H1 (cell line): ENCODE results near the gene ST6GALNAC3. TPM values are rescaled to one million over a fixed set of nuclear protein-coding genes. Genes with fewer than 3 reads are reported as not detected.

Source experiments
- CTCF ChIA-PET: fragments of 300-600 bp; sonication (Branson Sonifier 250); formaldehyde crosslinking; loops from one replicate; lab custom pipeline; 2021; ENCODE audit not compliant: partially characterized antibody; lab: Charles Lee
- POLR2A ChIA-PET: fragments of 300-600 bp; sonication (Branson Sonifier 250); formaldehyde crosslinking; loops from one replicate; lab custom pipeline; 2021; ENCODE audit warnings: inconsistent platforms; ENCODE audit not compliant: partially characterized antibody; lab: Charles Lee
- DNase-seq, 2 experiments: peaks; one replicate each; pipeline versions ENCODE4 v3.0.0 to v3.0.0-alpha.2; 2010 to 2022; ENCODE audit warnings: low spot score in 2 of 2, low read depth in 1 of 2, mixed read lengths in 1 of 2
- FAIRE-seq: peaks from 2 replicates; lab custom pipeline; 2011; peaks lifted over from hg19 to GRCh38; lab: Jason Lieb, UNC
- H2AFZ ChIP-seq: 2 replicates; pipeline ENCODE4 v1.8.1; 2012; ENCODE audit warnings: low read length, inconsistent platforms
- H2AK5ac ChIP-seq: 2 replicates; pipeline ENCODE4 v1.6.1; 2013; ENCODE audit warnings: low read depth, low read length
- H2BK120ac ChIP-seq: replicated peaks from 2 replicates; pipeline ENCODE3; 2013; ENCODE audit warnings: low read depth, low read length, inconsistent platforms
- H2BK12ac ChIP-seq: 2 replicates; pipeline ENCODE4 v1.6.1; 2013; ENCODE audit warnings: low read depth, low read length
- H2BK15ac ChIP-seq: 2 replicates; pipeline ENCODE4 v1.6.1; 2013; ENCODE audit warnings: low read length
- H2BK20ac ChIP-seq: 2 replicates; pipeline ENCODE4 v1.6.1; 2013; ENCODE audit warnings: low read length
- H2BK5ac ChIP-seq: 2 replicates; pipeline ENCODE4 v1.6.1; 2013; ENCODE audit warnings: low read depth, low read length
- H3K14ac ChIP-seq: 2 replicates; pipeline ENCODE4 v1.6.1; 2013; ENCODE audit warnings: inconsistent platforms; ENCODE audit not compliant: insufficient read length
- H3K18ac ChIP-seq: 2 replicates; pipeline ENCODE4 v1.6.1; 2013; ENCODE audit warnings: low read length; ENCODE audit errors: extremely low read depth
- H3K23ac ChIP-seq: 2 replicates; pipeline ENCODE4 v1.6.1; 2013; ENCODE audit warnings: inconsistent platforms; ENCODE audit not compliant: insufficient read length
- H3K23me2 ChIP-seq: 2 replicates; pipeline ENCODE4 v1.6.1; 2013; ENCODE audit warnings: low read depth, low read length
- H3K27ac ChIP-seq: 2 replicates; pipeline ENCODE4 v1.6.1; 2011; ENCODE audit warnings: low read depth, low read length, inconsistent platforms
- H3K27me3 ChIP-seq, 4 experiments: replicated peaks in 1 of 4; 1 replicate in 1 of 4; 2 replicates in 3 of 4; pipeline versions ENCODE4 v1.6.1 to v1.8.1; 2011 to 2013; ENCODE audit warnings: low read length in 3 of 4, mild to moderate bottlenecking in 3 of 4, inconsistent platforms in 2 of 4, mixed read lengths in 2 of 4, moderate library complexity in 1 of 4; ENCODE audit not compliant: control insufficient read depth in 3 of 4, insufficient read depth in 3 of 4; ENCODE audit errors: extremely low read depth in 1 of 4
- H3K36me3 ChIP-seq, 4 experiments: 2 replicates each; pipeline versions ENCODE4 v1.6.1 to v1.8.1; 2011 to 2013; ENCODE audit warnings: mild to moderate bottlenecking in 4 of 4, low read length in 3 of 4, moderate library complexity in 2 of 4, control low read depth in 1 of 4, inconsistent platforms in 1 of 4; ENCODE audit not compliant: insufficient read depth in 4 of 4, control insufficient read depth in 2 of 4
- H3K4ac ChIP-seq: replicated peaks from 2 replicates; pipeline ENCODE3; 2013; ENCODE audit warnings: low read length, low read depth, mixed read lengths, inconsistent platforms; ENCODE audit not compliant: insufficient read length
- H3K4me1 ChIP-seq, 4 experiments: replicated peaks in 1 of 4; 1 replicate in 1 of 4; 2 replicates in 3 of 4; pipeline versions ENCODE4 v1.6.1 to v1.8.1; 2011 to 2013; ENCODE audit warnings: low read length in 3 of 4, inconsistent platforms in 2 of 4, mixed read lengths in 1 of 4; ENCODE audit not compliant: insufficient read depth in 4 of 4, control insufficient read depth in 3 of 4
- H3K4me2 ChIP-seq, 2 experiments: 2 replicates each; pipeline versions ENCODE4 v1.6.1 to v1.8.1; 2011 to 2013; ENCODE audit warnings: low read depth in 2 of 2, low read length in 2 of 2, control low read depth in 1 of 2, inconsistent platforms in 1 of 2, mild to moderate bottlenecking in 1 of 2; ENCODE audit not compliant: insufficient read depth in 1 of 2
- H3K4me3 ChIP-seq, 4 experiments: fragments of 200-600, 300-600 bp in 1 of 4; sonication (generic), shearing (Covaris generic), sonication (Bioruptor Twin) in 1 of 4; 2 replicates each; pipeline versions ENCODE4 v1.5.1 to v1.8.1; 2011 to 2016; ENCODE audit warnings: low read length in 4 of 4, low read depth in 3 of 4, control low read depth in 2 of 4, inconsistent platforms in 2 of 4, mild to moderate bottlenecking in 2 of 4, mixed read lengths in 1 of 4, moderate library complexity in 1 of 4; ENCODE audit not compliant: insufficient read depth in 2 of 4; ENCODE audit errors: extremely low read depth in 1 of 4
- H3K56ac ChIP-seq: replicated peaks from 2 replicates; pipeline ENCODE3; 2013; ENCODE audit warnings: low read depth, mild to moderate bottlenecking, mixed read lengths, low read length, inconsistent platforms; ENCODE audit not compliant: insufficient read length
- H3K79me1 ChIP-seq: 2 replicates; pipeline ENCODE4 v1.6.1; 2013; ENCODE audit warnings: low read depth, low read length, control low read depth
- H3K79me2 ChIP-seq, 2 experiments: 2 replicates each; pipeline versions ENCODE4 v1.6.1 to v1.8.1; 2012 to 2013; ENCODE audit warnings: low read length in 2 of 2, mild to moderate bottlenecking in 2 of 2, inconsistent platforms in 1 of 2; ENCODE audit not compliant: insufficient read depth in 2 of 2, control insufficient read depth in 1 of 2
- H3K9ac ChIP-seq, 4 experiments: replicated peaks in 1 of 4; 1 replicate in 1 of 4; 2 replicates in 3 of 4; pipeline versions ENCODE4 v1.6.1 to v1.8.1; 2011 to 2013; ENCODE audit warnings: low read depth in 3 of 4, low read length in 3 of 4, control low read depth in 2 of 4, mild to moderate bottlenecking in 2 of 4, moderate library complexity in 2 of 4, inconsistent platforms in 1 of 4; ENCODE audit errors: extremely low read depth in 1 of 4
- H3K9me3 ChIP-seq, 2 experiments: 2 replicates each; pipeline versions ENCODE4 v1.6.1 to v1.8.1; 2012 to 2013; ENCODE audit warnings: mild to moderate bottlenecking in 2 of 2, moderate library complexity in 2 of 2, control low read depth in 1 of 2, inconsistent platforms in 1 of 2, low read depth in 1 of 2, low read length in 1 of 2, mixed read lengths in 1 of 2; ENCODE audit not compliant: insufficient read depth in 2 of 2
- H4K20me1 ChIP-seq, 2 experiments: replicated peaks in 1 of 2; 2 replicates each; pipeline versions ENCODE3 to v1.8.1; 2011 to 2013; ENCODE audit warnings: inconsistent platforms in 2 of 2, low read length in 2 of 2, mild to moderate bottlenecking in 1 of 2; ENCODE audit not compliant: insufficient read depth in 2 of 2, control insufficient read depth in 1 of 2
- H4K5ac ChIP-seq: 2 replicates; pipeline ENCODE4 v1.6.1; 2013; ENCODE audit warnings: low read length, low read depth, mixed read lengths, inconsistent platforms; ENCODE audit not compliant: insufficient read length
- H4K8ac ChIP-seq: 2 replicates; pipeline ENCODE4 v1.8.0; 2013; ENCODE audit warnings: mild to moderate bottlenecking, moderate library complexity, low read length, inconsistent platforms; ENCODE audit not compliant: insufficient read depth; ENCODE audit errors: extremely low read depth
- H4K91ac ChIP-seq: replicated peaks from 2 replicates; pipeline ENCODE3; 2013; ENCODE audit warnings: low read length, mixed read lengths, inconsistent platforms; ENCODE audit not compliant: insufficient read length
- SAP30 ChIP-seq: fragments of 300-600 bp; sonication (generic); IDR thresholded peaks from 2 replicates; pipeline ENCODE4 v1.7.1; 2012; ENCODE audit warnings: low read length, moderate library complexity, mild to moderate bottlenecking, inconsistent platforms; ENCODE audit not compliant: insufficient read depth, insufficient replicate concordance
- ZNF274 ChIP-seq: IDR thresholded peaks from 2 replicates; pipeline ENCODE4 v1.7.0; 2012; ENCODE audit warnings: low read length, borderline replicate concordance; ENCODE audit errors: extremely low read depth
- polyA plus RNA-seq, 7 experiments: library from polyadenylated mRNA; depleted of rRNA in 3 of 7; stranded (reverse) in 5 of 7; unstranded in 2 of 7; fragments of >200 nt in 5 of 7; fragments of 200-250 nt in 2 of 7; gene quantifications; 1 replicate in 5 of 7; 2 replicates in 1 of 7; 4 replicates in 1 of 7; pipeline versions ENCODE4 v1.2.1 to v1.2.3, GENCODE V29; 2011 to 2013; ENCODE audit warnings: missing spikeins in 2 of 7, mixed read lengths in 2 of 7
- total RNA-seq: library from RNA; stranded (reverse); fragmentation: NEBNext Ultra II Directional; extraction: Animal tissue kit (Norgen Biotek cat#: 25700); gene quantifications from 2 replicates; pipeline ENCODE4 v1.2.1, GENCODE V29; 2021

ST6GALNAC3 gene
- total and polyA plus RNA-seq, 2 of the 8 experiments (the other 6 are each of a cell fraction or from before 2014, with no cell fraction given) = 4.9 to 19.0 TPM

- CTCF ChIA-PET = no interaction called here
These were observed 397.0 kb downstream of the ST6GALNAC3 start for GRCh38 chr1:76471536-76471935.

More at GRCh38 chr1:76471536-76471935, 397.0 kb downstream of the ST6GALNAC3 start:
- no peak for DNase-seq
- Histone ChIP-seq H2BK12ac (no peak overlapping the region), H2BK120ac (no peak overlapping the region), H3K4ac (no peak overlapping the region), H3K4me1 (no peaks in the 10 kb centered on the region), H3K9me3 (no peaks in the 10 kb centered on the region), H4K91ac (no peak overlapping the region), H2BK15ac (no peak overlapping the region), H3K23me2 (no peaks in the 10 kb centered on the region), H3K18ac (no peak overlapping the region), H3K4me3 (no peak overlapping the region), H3K14ac (no peak overlapping the region), H4K8ac (no peak overlapping the region), H2AK5ac (no peak overlapping the region), H2AFZ (no peak overlapping the region), H3K56ac (no peak overlapping the region), H3K36me3 (no peaks in the 10 kb centered on the region), H4K5ac (no peak overlapping the region), H3K23ac (no peak overlapping the region), H3K9ac (no peak overlapping the region), H2BK5ac (no peak overlapping the region), H2BK20ac (no peak overlapping the region), H3K27ac (no peak overlapping the region), H3K4me2 (no peak overlapping the region), H3K79me2 (no peaks in the 10 kb centered on the region), H3K27me3 (no peaks in the 10 kb centered on the region), H3K79me1 (no peaks in the 10 kb centered on the region), H4K20me1 (no peaks in the 10 kb centered on the region)
- TF ChIP-seq SAP30 = no peak
- no peak for TF ChIP-seq ZNF274
- POLR2A ChIA-PET = interaction anchor here (1.4 kb wide), 1 partner anchor 10 kb away, joined by 4 read pairs; no protein-coding TSS in a partner anchor
- FAIRE-seq = no peak
